ENCODE data around the gene SHISA6.

The SHISA6 gene

DNA sequence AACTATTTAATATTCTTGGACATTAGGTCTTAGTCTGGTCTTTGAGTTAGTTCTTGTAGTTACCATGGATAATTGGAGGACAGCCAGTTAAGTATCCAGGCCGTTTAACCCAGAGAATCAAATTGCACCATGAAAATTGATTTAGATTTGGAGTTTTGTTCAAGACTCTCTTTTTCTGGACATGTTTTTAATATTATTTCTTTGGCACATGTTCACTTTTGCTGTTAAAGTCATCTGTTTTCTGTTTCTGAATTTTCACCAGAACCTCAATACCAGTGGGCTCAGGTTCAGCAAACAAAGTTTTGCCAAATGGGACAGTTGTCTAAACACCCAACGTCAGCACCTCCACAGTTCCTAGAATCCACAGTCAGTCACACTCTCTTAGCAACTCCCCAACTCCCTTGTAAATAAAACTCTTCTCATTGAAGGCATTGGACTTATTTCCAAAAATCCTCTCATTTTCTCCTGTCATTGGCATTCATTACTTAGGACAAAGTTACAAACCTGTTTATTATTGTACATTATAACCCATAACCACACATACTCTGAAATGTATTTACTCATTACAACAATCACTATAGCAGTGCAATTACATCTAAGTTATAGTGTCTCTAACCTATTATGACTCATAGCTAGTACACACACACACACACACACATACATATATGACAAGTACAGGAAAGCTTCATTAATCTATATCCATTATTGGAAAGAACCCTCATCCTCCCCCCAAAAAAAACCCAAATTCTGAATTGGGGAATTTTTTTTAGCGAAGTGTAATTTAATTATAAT lies 323.8 kb downstream of the SHISA6 start:
- Histone ChIP-seq H3K27me3 (ENCODE audit: control insufficient read depth in 1 of 2, insufficient read depth in 2 of 2, low read length in 2 of 2) (no peaks in the 10 kb centered on the region), H3K27ac (ENCODE audit: low read depth, low read length) (no peak overlapping the region), H3K9me3 (ENCODE audit: low read length) (no peaks in the 10 kb centered on the region), H3K4me1 (ENCODE audit: insufficient read depth, low read length) (no peaks in the 10 kb centered on the region), H3K36me3 (ENCODE audit: insufficient read depth, low read length) (no peaks in the 10 kb centered on the region), H3K9ac (ENCODE audit: low read length) (no peak overlapping the region), H3K4me3 (ENCODE audit: low read depth in 1 of 2, low read length in 2 of 2) (no peak overlapping the region)

DNA sequence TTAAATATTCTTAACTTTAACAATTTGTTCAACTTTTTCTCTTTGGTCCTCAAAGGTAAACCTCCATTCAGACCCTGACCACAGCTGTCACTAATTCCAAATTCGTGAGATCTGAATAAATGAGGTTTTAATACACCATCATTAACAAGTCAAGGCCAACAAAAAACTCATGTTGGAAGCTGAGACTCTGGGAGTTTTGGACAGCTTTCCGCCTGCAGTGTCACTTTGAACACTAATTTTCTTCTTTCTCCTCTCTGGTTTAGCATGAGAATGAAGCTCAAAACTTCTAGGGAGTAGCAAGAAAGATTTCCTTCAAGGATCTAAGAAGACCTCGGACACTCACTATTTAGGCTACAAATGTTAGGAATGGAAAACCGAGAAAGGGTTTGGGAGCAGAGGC lies 324.6 kb downstream of the SHISA6 start:
- Histone ChIP-seq H3K4me1 (ENCODE audit: insufficient read depth, low read length) (no peaks in the 10 kb centered on the region), H3K27ac (ENCODE audit: low read depth, low read length) (no peak overlapping the region), H3K4me3 (ENCODE audit: low read depth in 1 of 2, low read length in 2 of 2) (no peak overlapping the region), H3K27me3 (ENCODE audit: control insufficient read depth in 1 of 2, insufficient read depth in 2 of 2, low read length in 2 of 2) (no peaks in the 10 kb centered on the region), H3K9me3 (ENCODE audit: low read length) (no peaks in the 10 kb centered on the region), H3K36me3 (ENCODE audit: insufficient read depth, low read length) (no peaks in the 10 kb centered on the region), H3K9ac (ENCODE audit: low read length) (no peak overlapping the region)

DNA sequence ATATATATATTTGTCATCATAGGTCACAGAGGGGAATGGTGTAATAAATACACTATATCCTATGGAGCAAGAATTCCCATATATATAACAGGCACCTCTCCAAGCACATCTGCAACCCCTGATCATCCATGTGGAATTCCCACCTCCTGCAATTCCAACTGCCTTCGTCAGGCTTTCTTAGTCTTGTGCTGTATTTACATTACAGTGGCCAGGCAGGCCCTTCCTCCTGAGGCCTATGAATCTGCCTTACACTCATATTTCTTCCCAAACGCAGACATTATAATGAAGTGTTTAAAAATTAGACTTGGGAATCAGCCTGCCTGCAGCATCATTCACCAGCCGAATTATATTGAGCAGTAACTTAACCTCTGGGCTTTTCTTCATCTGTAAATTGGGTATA lies 338.0 kb downstream of the SHISA6 start:
- no peaks in the 10 kb centered on the region for H3K4me1 ChIP-seq (ENCODE audit: insufficient read depth, low read length)
- H3K36me3 ChIP-seq (ENCODE audit: insufficient read depth, low read length) = no peaks in the 10 kb centered on the region
- H3K9ac ChIP-seq (ENCODE audit: low read length) = no peak overlapping the region
- H3K27ac ChIP-seq (ENCODE audit: low read depth, low read length) = no peak overlapping the region
- H3K9me3 ChIP-seq (ENCODE audit: low read length) = no peaks in the 10 kb centered on the region
- no peaks in the 10 kb centered on the region for H3K27me3 ChIP-seq (ENCODE audit: control insufficient read depth in 1 of 2, insufficient read depth in 2 of 2, low read length in 2 of 2)
- H3K4me3 ChIP-seq (ENCODE audit: low read depth in 1 of 2, low read length in 2 of 2) = no peak overlapping the region

DNA sequence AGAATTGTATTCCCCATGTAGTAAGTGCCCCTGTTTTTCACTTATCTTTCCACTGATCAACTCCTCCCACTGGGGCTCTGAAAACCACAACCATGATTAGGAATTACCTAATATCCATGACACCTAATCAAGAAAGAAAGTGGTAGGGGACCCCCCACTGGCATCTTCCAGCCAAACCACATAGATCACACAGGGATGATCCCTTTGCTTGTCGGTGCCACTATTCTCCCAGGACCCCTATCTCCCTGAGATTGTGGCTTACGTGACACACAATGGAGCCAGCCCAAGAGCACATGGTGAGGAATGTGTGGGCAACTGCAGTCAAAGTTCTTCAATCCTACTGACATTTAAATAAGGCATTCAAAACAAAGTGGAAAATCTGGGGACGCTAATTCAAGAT lies 339.7 kb downstream of the SHISA6 start:
- Histone ChIP-seq H3K9me3 (ENCODE audit: low read length) (no peaks in the 10 kb centered on the region), H3K9ac (ENCODE audit: low read length) (no peak overlapping the region), H3K4me1 (ENCODE audit: insufficient read depth, low read length) (no peaks in the 10 kb centered on the region), H3K27ac (ENCODE audit: low read depth, low read length) (no peak overlapping the region), H3K27me3 (ENCODE audit: control insufficient read depth in 1 of 2, insufficient read depth in 2 of 2, low read length in 2 of 2) (no peaks in the 10 kb centered on the region), H3K36me3 (ENCODE audit: insufficient read depth, low read length) (no peaks in the 10 kb centered on the region), H3K4me3 (ENCODE audit: low read depth in 1 of 2, low read length in 2 of 2) (no peak overlapping the region)

DNA sequence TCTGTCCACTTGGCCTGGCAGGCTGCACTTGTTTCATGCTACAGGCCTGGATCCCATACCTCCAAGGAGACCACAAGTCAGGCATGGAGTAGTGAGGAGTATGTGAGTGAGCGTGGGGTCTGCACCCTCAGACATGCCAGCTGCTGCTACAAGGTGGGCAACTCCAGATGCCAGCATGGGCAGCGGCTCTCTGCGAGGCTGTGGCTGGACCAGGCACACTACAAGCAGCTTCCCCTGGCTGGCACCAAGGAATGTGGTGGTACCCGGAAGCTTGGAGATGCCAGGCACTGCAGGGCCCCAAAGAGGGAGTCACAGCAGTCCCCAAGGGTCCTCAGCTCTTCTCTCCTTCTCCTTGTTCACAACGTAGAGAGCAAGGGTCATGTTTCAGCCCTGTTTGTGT lies 341.2 kb downstream of the SHISA6 start:
- H3K9me3 ChIP-seq (ENCODE audit: low read length) = no peaks in the 10 kb centered on the region

DNA sequence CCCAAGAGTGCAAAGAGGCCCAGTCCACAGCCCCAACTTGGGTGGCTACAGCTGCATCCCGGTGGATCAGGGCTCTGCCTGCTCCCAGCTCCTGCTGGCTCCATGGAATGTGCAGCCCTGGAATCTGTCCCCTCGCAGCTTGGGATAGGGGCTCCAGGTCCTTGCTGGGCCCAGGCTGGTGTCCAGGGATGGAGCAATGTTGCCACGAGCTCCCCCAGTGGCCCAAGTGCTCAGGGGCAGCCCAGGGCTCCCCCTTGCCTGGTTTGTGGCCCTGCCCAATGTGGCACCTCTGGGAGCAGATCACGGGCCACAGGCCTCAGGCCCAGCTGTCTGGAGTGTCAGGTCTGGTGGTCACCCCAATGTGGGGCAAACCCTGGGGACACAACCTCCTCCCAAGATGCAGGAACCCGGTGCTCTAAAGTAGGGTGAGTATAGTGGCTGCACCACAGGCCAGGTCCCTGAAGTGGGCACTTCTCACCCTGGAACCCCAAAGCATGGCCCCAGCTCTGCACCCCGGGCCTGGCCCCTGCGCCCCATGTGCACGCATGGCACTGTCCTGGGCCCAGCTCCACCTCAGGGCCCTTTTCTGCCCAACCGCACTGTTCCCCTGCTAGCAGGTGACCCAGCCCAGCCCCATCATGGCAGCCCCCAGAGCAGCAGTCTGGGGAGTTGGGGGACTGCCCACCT lies 342.4 kb downstream of the SHISA6 start:
- Histone ChIP-seq H3K4me3 (ENCODE audit: low read depth in 1 of 2, low read length in 2 of 2) (no peak overlapping the region), H3K9me3 (ENCODE audit: low read length) (no peaks in the 10 kb centered on the region), H3K9ac (ENCODE audit: low read length) (no peak overlapping the region), H3K36me3 (ENCODE audit: insufficient read depth, low read length) (no peaks in the 10 kb centered on the region), H3K4me1 (ENCODE audit: insufficient read depth, low read length) (no peaks in the 10 kb centered on the region), H3K27ac (ENCODE audit: low read depth, low read length) (no peak overlapping the region), H3K27me3 (ENCODE audit: control insufficient read depth in 1 of 2, insufficient read depth in 2 of 2, low read length in 2 of 2) (no peaks in the 10 kb centered on the region)

More for the DNA sequence above, 341.2 kb downstream of the SHISA6 start:
- H3K36me3 ChIP-seq (ENCODE audit: insufficient read depth, low read length) = no peaks in the 10 kb centered on the region
- H3K4me1 ChIP-seq (ENCODE audit: insufficient read depth, low read length) = no peaks in the 10 kb centered on the region
- no peak overlapping the region for H3K4me3 ChIP-seq (ENCODE audit: low read depth in 1 of 2, low read length in 2 of 2)
- H3K27me3 ChIP-seq (ENCODE audit: control insufficient read depth in 1 of 2, insufficient read depth in 2 of 2, low read length in 2 of 2) = no peaks in the 10 kb centered on the region
- no peak overlapping the region for H3K27ac ChIP-seq (ENCODE audit: low read depth, low read length)
- H3K9ac ChIP-seq (ENCODE audit: low read length) = no peak overlapping the region

DNA sequence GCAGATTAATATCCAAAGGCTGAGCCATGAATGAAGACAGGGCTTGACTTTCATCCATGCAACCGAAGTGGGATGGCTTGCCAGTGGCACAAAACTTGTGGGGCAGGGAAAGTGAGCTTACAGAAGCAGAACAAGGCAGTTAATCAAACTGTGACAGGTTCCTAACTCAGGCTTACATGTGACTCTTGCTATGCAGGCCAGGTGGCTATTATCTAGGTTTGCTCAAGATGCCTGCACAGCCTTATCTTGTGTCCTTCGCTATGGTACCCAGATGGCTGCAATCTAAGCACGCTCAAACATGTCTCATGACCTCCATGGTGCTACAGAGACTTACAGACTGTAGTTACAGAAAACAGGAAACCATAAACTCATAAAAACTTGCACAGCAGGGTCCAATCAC lies 348.7 kb downstream of the SHISA6 start:
- Histone ChIP-seq H3K4me1 (ENCODE audit: insufficient read depth, low read length) (no peaks in the 10 kb centered on the region), H3K36me3 (ENCODE audit: insufficient read depth, low read length) (no peaks in the 10 kb centered on the region), H3K4me3 (ENCODE audit: low read depth in 1 of 2, low read length in 2 of 2) (no peak overlapping the region), H3K9ac (ENCODE audit: low read length) (no peak overlapping the region), H3K27ac (ENCODE audit: low read depth, low read length) (no peak overlapping the region), H3K9me3 (ENCODE audit: low read length) (no peaks in the 10 kb centered on the region), H3K27me3 (ENCODE audit: control insufficient read depth in 1 of 2, insufficient read depth in 2 of 2, low read length in 2 of 2) (no peaks in the 10 kb centered on the region)

DNA sequence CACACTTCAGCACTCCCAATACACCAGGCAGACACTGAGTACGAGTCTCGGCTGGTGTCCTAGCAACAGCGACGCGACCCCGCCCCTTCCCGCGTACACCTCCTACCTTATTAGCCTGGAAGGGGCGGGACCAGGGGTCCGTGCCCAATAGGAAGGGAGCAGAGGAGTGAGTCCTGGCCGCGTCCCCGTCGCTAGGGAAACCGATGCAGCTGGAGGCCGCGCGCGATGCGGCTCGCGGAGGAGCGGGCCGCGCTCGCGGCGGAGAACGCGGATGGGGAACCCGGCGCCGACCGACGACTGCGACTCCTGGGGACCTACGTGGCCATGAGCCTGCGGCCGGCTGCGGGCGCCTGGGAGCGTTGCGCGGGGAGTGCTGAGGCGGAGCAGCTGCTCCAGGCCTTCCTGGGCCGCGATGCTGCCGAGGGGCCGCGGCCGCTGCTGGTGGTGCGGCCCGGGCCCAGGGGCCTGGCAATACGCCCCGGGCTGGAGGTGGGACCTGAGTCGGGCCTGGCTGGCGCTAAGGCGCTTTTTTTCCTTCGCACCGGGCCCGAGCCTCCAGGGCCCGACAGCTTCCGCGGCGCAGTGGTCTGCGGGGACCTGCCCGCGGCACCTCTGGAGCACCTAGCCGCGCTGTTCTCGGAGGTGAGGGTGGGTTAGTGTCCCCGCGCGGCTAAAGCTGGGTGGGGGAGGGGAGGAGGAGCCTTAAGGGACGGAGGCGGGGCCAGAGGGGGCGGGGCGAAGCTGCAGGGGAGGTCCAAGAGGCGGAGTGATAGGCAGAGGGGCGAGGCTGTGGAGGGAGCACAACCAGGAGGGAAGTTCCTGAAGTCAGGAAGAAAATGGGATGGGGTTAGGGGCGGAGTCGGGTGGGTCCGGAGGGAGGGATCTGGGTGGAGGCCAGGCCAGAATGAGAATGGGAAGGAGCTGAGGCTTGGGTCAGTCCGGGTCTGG lies 357.5 kb downstream of the SHISA6 start, which contains the start of gene DNAH9:
DNAH9 (plus strand) TSS at position 197 of the 948 bp plus-strand sequence; CDS start at position 226, 29 bp downstream.
- peak within 1 kb of the TSS; percentile 28 to 47 for H3K4me3 ChIP-seq (ENCODE audit: low read depth in 1 of 2, low read length in 2 of 2)

DNA sequence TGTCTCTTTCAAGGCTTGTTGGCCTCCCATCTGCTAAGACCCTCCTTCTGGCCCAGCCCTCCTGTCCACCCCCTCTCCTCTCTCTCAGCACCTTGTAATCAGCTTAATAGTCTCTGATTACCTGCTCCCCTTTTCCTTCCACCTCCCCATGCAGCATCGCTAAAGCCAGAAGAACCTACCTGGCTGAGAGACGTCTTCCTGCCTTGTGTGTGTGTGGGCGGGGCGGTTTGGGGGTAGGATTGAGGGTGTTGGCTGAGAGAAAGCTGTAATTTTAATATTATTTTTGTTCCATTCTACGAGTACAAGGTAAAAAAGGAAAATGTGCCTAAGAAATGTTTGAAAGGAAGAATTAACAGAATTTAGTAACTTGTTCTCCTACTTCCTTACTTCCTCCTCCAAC lies 360.6 kb downstream of the SHISA6 start:
- Histone ChIP-seq H3K27ac (ENCODE audit: low read depth, low read length) (no peak overlapping the region), H3K36me3 (ENCODE audit: insufficient read depth, low read length) (no peaks in the 10 kb centered on the region)

More for the DNA sequence above, 357.5 kb downstream of the SHISA6 start, which contains the start of gene DNAH9:
- no peaks in the 10 kb centered on the region for H3K27me3 ChIP-seq (ENCODE audit: control insufficient read depth in 1 of 2, insufficient read depth in 2 of 2, low read length in 2 of 2)
- no peaks in the 10 kb centered on the region for H3K9me3 ChIP-seq (ENCODE audit: low read length)
- H3K36me3 ChIP-seq (ENCODE audit: insufficient read depth, low read length) = no peaks in the 10 kb centered on the region
- H3K9ac ChIP-seq (ENCODE audit: low read length) = no peak within 1 kb of the TSS
- H3K4me1 ChIP-seq (ENCODE audit: insufficient read depth, low read length) = peaks cover 6% of the 10 kb centered on the region
- H3K27ac ChIP-seq (ENCODE audit: low read depth, low read length) = no peak within 1 kb of the TSS

DNA sequence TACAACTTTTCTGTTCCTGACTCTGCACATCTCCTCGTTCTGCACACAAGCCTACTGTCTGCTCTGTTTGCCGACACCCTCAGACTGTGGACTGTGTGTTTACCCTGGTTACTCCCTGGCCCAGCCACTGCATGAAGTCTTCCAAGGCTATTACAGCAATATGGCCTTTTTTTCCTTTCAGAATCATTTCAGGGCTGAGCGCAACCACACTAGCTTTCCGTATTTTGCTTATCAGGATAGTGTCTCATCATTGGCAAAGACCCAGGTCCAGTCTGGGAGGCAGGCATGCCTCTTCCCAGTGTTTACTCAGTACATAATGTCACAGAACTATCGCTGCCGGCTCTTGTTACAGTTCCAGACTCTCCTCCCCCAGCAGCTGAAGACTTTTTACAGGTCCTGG lies 367.4 kb downstream of the SHISA6 start:
- H3K36me3 ChIP-seq (ENCODE audit: insufficient read depth, low read length) = no peaks in the 10 kb centered on the region
- peak overlapping the region in 1 of 2 donors; percentile 18 for H3K4me3 ChIP-seq (ENCODE audit: low read depth in 1 of 2, low read length in 2 of 2)
- H3K4me1 ChIP-seq (ENCODE audit: insufficient read depth, low read length) = peaks cover 12% of the 10 kb centered on the region
- H3K27me3 ChIP-seq (ENCODE audit: control insufficient read depth in 1 of 2, insufficient read depth in 2 of 2, low read length in 2 of 2) = no peaks in the 10 kb centered on the region
- no peaks in the 10 kb centered on the region for H3K9me3 ChIP-seq (ENCODE audit: low read length)
- no peak overlapping the region for H3K27ac ChIP-seq (ENCODE audit: low read depth, low read length)
- no peak overlapping the region for H3K9ac ChIP-seq (ENCODE audit: low read length)

More for the DNA sequence above, 360.6 kb downstream of the SHISA6 start:
- Histone ChIP-seq H3K4me1 (ENCODE audit: insufficient read depth, low read length) (peaks cover 6% of the 10 kb centered on the region), H3K4me3 (ENCODE audit: low read depth in 1 of 2, low read length in 2 of 2) (no peak overlapping the region), H3K27me3 (ENCODE audit: control insufficient read depth in 1 of 2, insufficient read depth in 2 of 2, low read length in 2 of 2) (no peaks in the 10 kb centered on the region), H3K9ac (ENCODE audit: low read length) (no peak overlapping the region), H3K9me3 (ENCODE audit: low read length) (no peaks in the 10 kb centered on the region)

DNA sequence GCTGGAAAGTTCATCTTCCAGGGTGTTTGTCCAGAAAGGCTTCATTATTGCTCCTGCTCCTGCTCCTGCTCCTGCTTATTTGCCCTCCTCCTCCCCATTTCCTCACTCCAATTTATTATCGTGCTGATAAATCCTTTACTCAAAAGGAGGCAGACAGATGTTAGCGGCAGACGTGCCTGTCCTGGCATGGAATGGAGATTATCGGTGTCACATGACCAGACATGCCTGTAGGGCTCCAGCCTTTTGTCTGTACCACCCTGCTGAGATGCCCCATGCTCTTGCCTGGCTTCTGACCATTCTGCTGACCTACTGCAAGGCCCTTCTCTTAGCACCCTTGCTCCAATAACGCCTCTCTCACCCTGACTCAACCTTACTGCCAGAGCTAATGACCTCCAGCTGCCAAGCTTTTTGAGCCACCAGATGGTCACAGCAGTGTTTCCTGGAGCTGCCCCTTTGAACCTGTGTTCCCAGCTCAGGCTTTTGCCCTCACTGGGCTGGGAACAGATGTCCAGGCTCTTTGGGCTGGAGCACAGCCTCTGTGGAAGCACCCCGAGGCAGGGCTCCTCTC lies 370.1 kb downstream of the SHISA6 start:
- no peaks in the 10 kb centered on the region for H3K27me3 ChIP-seq (ENCODE audit: control insufficient read depth in 1 of 2, insufficient read depth in 2 of 2, low read length in 2 of 2)
- H3K9me3 ChIP-seq (ENCODE audit: low read length) = no peaks in the 10 kb centered on the region
- H3K4me1 ChIP-seq (ENCODE audit: insufficient read depth, low read length) = peaks cover 12% of the 10 kb centered on the region
- H3K9ac ChIP-seq (ENCODE audit: low read length) = no peak overlapping the region
- H3K4me3 ChIP-seq (ENCODE audit: low read depth in 1 of 2, low read length in 2 of 2) = no peak overlapping the region
- no peaks in the 10 kb centered on the region for H3K36me3 ChIP-seq (ENCODE audit: insufficient read depth, low read length)
- no peak overlapping the region for H3K27ac ChIP-seq (ENCODE audit: low read depth, low read length)

All from muscle layer of colon (tissue), 2 donors.